ENCODE results near the gene DIPK1B. TPM values are rescaled to one million over a fixed set of nuclear protein-coding genes. Genes with fewer than 3 reads are reported as not detected.

The DIPK1B gene
- total RNA-seq, 1 experiment from 2014 or later, result 40.4 TPM

DNA sequence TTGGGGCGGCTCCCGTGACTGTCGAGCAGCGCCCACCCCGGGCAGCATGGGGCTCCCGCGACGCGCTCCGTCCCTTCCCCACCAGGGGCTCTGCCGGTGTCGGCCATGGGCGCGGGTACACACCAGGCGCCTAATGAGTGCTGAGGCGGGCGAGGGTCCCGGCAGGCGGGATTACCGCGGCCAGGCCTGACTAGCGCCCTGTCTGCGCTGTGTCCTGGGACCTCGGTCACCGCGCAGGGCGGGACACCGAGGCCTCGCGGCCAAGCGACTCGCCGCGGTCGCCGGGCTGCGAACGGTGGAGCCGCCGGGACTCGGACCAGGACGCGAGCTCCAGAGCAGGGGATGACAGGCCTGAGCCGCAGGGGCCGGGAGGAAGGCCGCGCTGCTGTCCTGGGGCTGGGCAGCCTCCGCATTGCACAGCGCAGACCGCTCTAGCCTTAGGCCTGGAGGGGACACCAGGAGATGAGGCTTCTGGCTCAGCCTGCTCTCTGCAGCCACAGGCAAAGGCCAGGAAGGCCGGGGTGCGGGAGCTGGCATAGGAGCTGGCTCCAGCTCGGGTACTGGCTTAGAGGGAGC, 16.3 kb downstream of the DIPK1B start:
- Mint-ChIP-seq H3K27me3 (ENCODE audit: insufficient read depth, unreplicated experiment) (no peaks in the 10 kb centered on the region), H3K4me1 (ENCODE audit: low read depth, unreplicated experiment) (peaks cover 10% of the 10 kb centered on the region), H3K27ac (ENCODE audit: unreplicated experiment) (no peak overlapping the region), H3K36me3 (ENCODE audit: insufficient read depth, unreplicated experiment) (peaks cover 61% of the 10 kb centered on the region), H3K4me3 (ENCODE audit: unreplicated experiment) (peak overlapping the region; percentile 97), H3K9me3 (ENCODE audit: unreplicated experiment) (no peaks in the 10 kb centered on the region)
- peak in 1 of 2 experiments; percentile 58 for DNase-seq
- no peak for TF ChIP-seq CTCF (IDR thresholded peaks at IDR 0.05; ENCODE audit: insufficient read depth in 1 of 2, low read depth in 1 of 2, low read length in 1 of 2, severe bottlenecking in 1 of 2, unreplicated experiment in 1 of 2)
- intact Hi-C loops (cut with micrococcal nuclease; ENCODE audit: unreplicated experiment), result loop anchor here (2.0 kb wide), 1 partner anchor 62 kb away; the partner anchor contains the start of gene TMEM141
- H3K9me3 ChIP-seq, result no peaks in the 10 kb centered on the region
- ChIA-PET CTCF (interaction anchor here (0.6 to 2.0 kb wide), 7 partner anchors 14 to 587 kb away, joined by 3 to 12 read pairs (median 4); no protein-coding TSS in a partner anchor), POLR2A (interaction anchor here (0.5 to 2.7 kb wide), 13 partner anchors 14 to 634 kb away, joined by 3 to 8 read pairs (median 3); partner anchors contain the start of genes ANAPC2, NACC2 and SSNA1)
- H3K4me3 ChIP-seq (ENCODE audit: low read depth, low read length), result peak overlapping the region; percentile 99
- H3K4me1 ChIP-seq, result peaks cover 17% of the 10 kb centered on the region
- no TSS peak for BruUV-seq (replicated peaks)
- H3K27me3 ChIP-seq (replicated peaks; ENCODE audit: control insufficient read depth, insufficient read depth, low read length), result no peaks in the 10 kb centered on the region
- peaks cover 17% of the 10 kb centered on the region for H3K36me3 ChIP-seq (ENCODE audit: control insufficient read depth, insufficient read depth, low read length)

DNA sequence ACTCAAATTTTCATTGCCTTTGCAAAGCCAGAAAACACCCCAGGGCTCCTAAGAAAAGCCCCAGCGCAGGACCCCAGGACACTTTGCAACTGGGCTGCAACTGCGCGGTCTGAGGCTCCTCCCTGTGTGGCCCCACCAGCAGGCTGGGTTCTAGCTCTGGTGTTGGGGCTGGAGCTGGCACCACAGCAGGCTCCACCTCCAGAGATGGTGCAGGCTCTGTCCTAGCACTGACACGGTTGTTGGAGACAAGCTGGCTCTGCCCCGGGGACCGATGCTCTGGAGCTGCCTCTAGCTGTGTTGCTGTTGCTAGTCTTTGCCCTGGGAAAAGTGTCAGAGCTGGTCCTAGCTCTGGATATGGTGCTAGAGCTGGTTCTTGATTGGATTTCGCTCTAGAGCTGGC, 16.8 kb downstream of the DIPK1B start:
- TF ChIP-seq CTCF (IDR thresholded peaks at IDR 0.05; ENCODE audit: insufficient read depth in 1 of 2, low read depth in 1 of 2, low read length in 1 of 2, severe bottlenecking in 1 of 2, unreplicated experiment in 1 of 2), result no peak
- Mint-ChIP-seq H3K36me3 (ENCODE audit: insufficient read depth, unreplicated experiment) (peaks cover 56% of the 10 kb centered on the region), H3K4me1 (ENCODE audit: low read depth, unreplicated experiment) (peaks cover 10% of the 10 kb centered on the region), H3K4me3 (ENCODE audit: unreplicated experiment) (peak overlapping the region; percentile 97), H3K27me3 (ENCODE audit: insufficient read depth, unreplicated experiment) (no peaks in the 10 kb centered on the region), H3K27ac (ENCODE audit: unreplicated experiment) (no peak overlapping the region), H3K9me3 (ENCODE audit: unreplicated experiment) (no peaks in the 10 kb centered on the region)
- intact Hi-C loops (cut with micrococcal nuclease; ENCODE audit: unreplicated experiment), result loop anchor here (2.0 kb wide), 1 partner anchor 62 kb away; the partner anchor contains the start of gene TMEM141
- Histone ChIP-seq H3K4me1 (peaks cover 17% of the 10 kb centered on the region), H3K36me3 (ENCODE audit: control insufficient read depth, insufficient read depth, low read length) (peaks cover 15% of the 10 kb centered on the region), H3K9me3 (no peaks in the 10 kb centered on the region), H3K27me3 (replicated peaks; ENCODE audit: control insufficient read depth, insufficient read depth, low read length) (no peaks in the 10 kb centered on the region), H3K4me3 (ENCODE audit: low read depth, low read length) (peak overlapping the region; percentile 99)
- ChIA-PET POLR2A (interaction anchor here (0.5 to 2.7 kb wide), 5 partner anchors 16 to 459 kb away, joined by 3 to 8 read pairs (median 3); partner anchors contain the start of genes ANAPC2 and SSNA1), CTCF (interaction anchor here (0.6 to 1.5 kb wide), 3 partner anchors 35 to 244 kb away, joined by 3 to 6 read pairs (median 4); no protein-coding TSS in a partner anchor)
- no TSS peak for BruUV-seq (replicated peaks)
- DNase-seq, result no peak

DNA sequence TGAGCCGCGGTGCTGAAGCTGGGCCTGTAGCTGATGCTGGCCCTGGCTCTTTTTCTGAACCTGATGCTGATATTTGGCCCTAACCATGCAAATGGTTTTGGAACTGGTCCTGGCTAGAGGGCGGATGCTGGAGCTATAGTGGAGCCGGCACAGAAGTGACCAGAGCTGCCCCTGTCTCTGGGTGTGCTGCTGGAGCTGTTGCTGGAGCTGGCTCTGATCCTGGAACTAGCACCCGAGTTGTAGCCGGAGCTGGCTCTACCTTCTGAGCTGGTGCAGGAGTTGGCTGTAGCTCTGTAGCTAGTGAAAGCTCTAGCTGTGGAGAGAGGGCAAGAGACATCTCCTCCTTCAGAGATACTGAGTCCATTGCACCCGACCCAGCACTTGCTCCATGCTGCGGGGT, 17.6 kb downstream of the DIPK1B start:
- POLR2A ChIA-PET, result interaction anchor here (0.6 to 2.7 kb wide), 2 partner anchors 70 to 356 kb away, joined by 4 to 8 read pairs; no protein-coding TSS in a partner anchor
- TF ChIP-seq CTCF (IDR thresholded peaks at IDR 0.05; ENCODE audit: insufficient read depth in 1 of 2, low read depth in 1 of 2, low read length in 1 of 2, severe bottlenecking in 1 of 2, unreplicated experiment in 1 of 2), result no peak
- no peaks in the 10 kb centered on the region for H3K9me3 ChIP-seq
- Mint-ChIP-seq H3K36me3 (ENCODE audit: insufficient read depth, unreplicated experiment) (peaks cover 48% of the 10 kb centered on the region), H3K4me3 (ENCODE audit: unreplicated experiment) (peak overlapping the region; percentile 97), H3K9me3 (ENCODE audit: unreplicated experiment) (no peaks in the 10 kb centered on the region), H3K4me1 (ENCODE audit: low read depth, unreplicated experiment) (peaks cover 10% of the 10 kb centered on the region), H3K27ac (ENCODE audit: unreplicated experiment) (no peak overlapping the region), H3K27me3 (ENCODE audit: insufficient read depth, unreplicated experiment) (no peaks in the 10 kb centered on the region)
- H3K27me3 ChIP-seq (replicated peaks; ENCODE audit: control insufficient read depth, insufficient read depth, low read length), result no peaks in the 10 kb centered on the region
- CTCF ChIA-PET, result interaction anchor here (0.5 to 1.5 kb wide), 2 partner anchors 17 to 245 kb away, joined by 6 to 7 read pairs; partner anchors contain the start of gene DIPK1B
- H3K4me3 ChIP-seq (ENCODE audit: low read depth, low read length), result no peak overlapping the region
- H3K4me1 ChIP-seq, result peaks cover 17% of the 10 kb centered on the region
- intact Hi-C loops (cut with micrococcal nuclease; ENCODE audit: unreplicated experiment), result loop anchor here (2.0 kb wide), 1 partner anchor 61 kb away; the partner anchor contains the start of gene TMEM141
- no peak for DNase-seq
- BruUV-seq (replicated peaks), result TSS peak; percentile 26
- H3K36me3 ChIP-seq (ENCODE audit: control insufficient read depth, insufficient read depth, low read length), result peaks cover 13% of the 10 kb centered on the region
